GM19240 (cell line): ENCODE results near the gene HMGXB3.
"Not testable (repeated sequence)": the region's sequence is repeated elsewhere in the genome, so short reads cannot be mapped to it uniquely, and the experiment has no call there.

Experiments
- DNase-seq: peaks from one replicate; pipeline ENCODE4 v3.0.0; 2011; ENCODE audit warnings: low spot score; ENCODE audit not compliant: insufficient read length

Gene HMGXB3

GRCh38 chr5:150082889-150083288, 82.3 kb downstream of the HMGXB3 start:
- no peak for DNase-seq

- not testable (repeated sequence) for DNase-seq
Measured at GRCh38 chr5:150084754-150085153, 84.2 kb downstream of the HMGXB3 start.

DNA sequence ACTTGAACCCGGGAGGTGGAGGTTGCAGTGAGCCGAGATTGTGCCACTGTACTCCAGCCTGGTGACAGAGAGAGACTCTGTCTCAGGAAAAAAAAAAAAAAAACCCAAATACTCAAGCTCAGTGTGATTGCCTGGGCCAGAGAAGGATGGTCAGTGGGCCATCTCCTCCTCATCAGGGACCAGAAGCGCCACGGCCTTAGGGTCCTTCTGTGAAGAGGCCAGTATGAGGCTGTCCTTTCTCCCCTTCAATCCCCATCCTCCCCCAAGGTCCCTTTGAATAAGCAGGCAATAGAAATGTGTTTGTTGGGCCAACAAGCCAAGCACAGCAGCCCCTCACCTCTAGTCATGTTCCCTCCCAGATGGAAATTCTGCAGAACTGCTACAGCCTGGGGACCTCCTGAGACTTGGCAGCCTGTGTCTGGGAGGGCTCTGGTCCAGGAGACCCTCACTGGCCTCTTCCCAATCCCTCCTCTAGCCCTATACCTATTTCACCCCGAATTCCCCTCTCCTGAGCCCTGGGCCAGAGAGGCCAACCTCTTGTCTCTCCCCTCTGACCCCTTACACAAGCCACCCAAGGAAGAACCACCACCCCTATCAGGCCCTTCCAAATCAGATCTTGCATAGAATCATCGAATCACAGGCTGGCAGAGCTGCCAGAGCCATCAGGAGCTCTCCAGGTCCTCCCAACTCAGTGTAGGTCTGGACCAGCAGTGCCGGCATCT, 84.8 kb downstream of the HMGXB3 start:
- DNase-seq, result no peak

DNA sequence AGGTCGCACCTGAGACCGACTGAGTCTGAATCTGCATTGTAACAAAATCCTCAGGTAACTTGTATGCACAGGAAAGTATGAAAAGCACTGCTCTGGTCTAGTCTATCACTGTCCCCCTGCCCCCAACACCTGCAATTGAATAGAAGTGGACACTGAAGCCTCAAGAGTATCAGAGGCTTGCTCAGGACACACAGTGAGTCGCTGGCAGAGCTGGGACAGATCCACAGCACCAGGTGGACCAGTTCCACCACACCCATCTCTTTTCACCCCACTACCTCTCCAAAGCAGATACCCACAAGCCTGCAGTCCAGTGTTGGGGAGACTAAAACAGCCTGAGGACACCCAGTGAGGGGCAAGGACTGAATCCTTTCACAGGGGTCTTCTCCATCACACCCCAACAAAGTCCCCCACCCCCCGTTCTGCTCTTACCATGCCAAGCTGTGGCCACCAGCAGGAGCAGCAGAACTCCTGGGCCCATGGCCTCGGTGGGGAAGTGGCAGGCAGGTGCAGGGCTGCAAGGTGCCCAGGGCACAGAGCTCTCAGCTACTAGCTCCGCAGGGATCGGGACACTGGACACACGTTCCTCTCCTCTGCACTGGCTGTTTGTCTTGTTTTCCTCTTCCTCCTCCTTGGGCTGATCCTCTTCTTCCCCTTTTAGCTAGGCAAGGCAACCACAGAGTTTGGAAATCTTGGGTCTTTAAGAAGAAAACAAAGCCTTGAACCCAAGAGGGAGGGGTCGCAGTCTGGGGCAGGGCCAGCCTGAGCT, 85.6 kb downstream of the HMGXB3 start, which contains the start of gene CSF1R:
CSF1R (minus strand) TSS at position 605 of the 766 bp plus-strand sequence; CDS start at position 478, 127 bp downstream.
- DNase-seq, result no peak

DNA sequence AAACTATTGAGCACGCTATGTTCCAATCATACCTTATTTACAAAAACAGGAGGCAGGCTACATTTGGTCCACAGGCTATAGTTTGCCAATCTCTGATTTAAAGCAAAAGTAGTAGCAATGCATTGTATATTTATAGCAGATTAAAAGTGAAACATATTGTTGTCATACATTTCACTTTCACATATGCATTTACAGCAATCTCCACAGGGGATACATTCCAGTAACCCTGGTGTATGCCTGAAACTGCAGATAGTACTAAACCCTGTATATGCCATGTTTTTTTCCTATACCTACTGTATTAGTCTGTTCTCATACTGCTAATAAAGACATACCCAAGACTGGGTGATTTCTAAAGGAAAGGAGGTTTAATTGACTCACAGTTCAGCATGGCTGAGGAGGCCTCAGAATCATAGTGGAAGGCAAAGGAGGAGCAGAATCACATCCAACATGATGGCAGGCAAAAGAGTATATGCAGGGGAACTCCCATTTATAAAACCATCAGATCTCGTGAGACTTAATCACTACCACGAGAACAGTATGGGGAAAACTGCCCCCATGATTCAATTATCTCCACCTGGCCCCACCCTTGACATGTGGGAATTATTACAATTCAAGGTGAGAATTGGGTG, 91.7 kb downstream of the HMGXB3 start:
- no peak for DNase-seq

DNA sequence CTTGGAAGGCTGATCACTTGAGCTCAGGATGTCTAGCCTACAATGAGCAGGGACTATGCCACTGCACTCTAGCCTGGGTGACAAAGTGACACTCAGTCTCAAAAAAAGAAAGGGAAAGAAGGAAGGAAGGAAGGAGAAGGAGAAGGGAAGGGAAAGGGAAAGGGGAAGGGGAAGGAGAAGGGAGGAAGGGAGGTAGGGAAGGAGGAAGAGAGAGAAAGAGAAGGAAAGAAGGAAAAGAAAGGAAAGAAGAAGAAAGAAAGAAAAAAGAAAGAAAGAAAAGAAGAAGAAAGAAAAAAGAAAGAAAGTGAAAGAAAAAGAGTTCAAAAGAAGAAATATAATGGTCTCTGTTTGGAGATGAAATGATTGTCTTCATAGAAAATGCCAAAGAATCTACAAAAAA, 96.6 kb downstream of the HMGXB3 start:
- no peak for DNase-seq

- DNase-seq, result no peak
Measured at GRCh38 chr5:150101023-150101422, 100.5 kb downstream of the HMGXB3 start.
